Measurements from ENCODE around the gene ST6GALNAC2. TPM values are rescaled to one million over a fixed set of nuclear protein-coding genes. Genes with fewer than 3 reads are reported as not detected.

ST6GALNAC2 gene
- total RNA-seq, 1 experiment from 2014 or later: 11.6 TPM

DNA sequence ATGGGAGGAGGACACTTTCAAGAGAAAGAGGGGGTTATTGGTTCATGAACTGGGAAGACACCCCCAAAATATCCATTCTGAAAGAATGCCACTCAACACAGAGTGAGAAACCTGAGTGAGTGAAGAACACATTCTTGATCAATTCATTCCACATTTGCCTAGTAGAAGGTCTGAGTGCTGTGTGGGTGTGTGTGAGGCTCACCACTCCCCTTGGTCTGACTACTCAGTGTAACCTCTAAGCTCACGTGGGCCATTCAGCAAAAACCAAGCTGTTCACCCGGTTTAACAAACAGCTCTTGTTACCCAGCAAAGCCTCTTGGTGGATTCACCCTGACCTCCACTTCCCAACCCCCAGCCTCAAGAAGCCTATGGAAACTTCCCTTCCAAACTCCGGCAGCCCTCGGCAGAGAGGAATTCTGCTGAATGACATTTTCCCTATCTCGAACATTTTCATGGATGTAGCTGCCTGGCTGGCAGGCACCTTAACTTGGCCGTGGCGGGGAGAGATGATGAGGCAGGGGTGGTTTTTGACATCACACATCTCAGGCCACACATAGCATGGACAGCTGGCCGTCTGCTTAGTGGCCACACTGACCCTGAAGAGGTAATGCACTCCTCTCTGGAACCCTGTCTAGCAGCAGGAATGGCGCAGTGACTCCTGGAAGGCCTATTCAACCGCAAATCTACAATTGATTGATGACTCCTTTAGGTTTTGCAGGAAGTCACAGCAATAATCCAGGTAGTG lies 46.3 kb upstream of the ST6GALNAC2 start:
- Mint-ChIP-seq H3K9me3 (ENCODE audit: low read depth, unreplicated experiment) (no peaks in the 10 kb centered on the region), H3K4me1 (ENCODE audit: low read depth, unreplicated experiment) (peaks cover 30% of the 10 kb centered on the region), H3K27ac (ENCODE audit: unreplicated experiment) (peak overlapping the region; percentile 66), H3K27me3 (ENCODE audit: unreplicated experiment) (no peaks in the 10 kb centered on the region), H3K36me3 (ENCODE audit: insufficient read depth, unreplicated experiment) (peaks cover 25% of the 10 kb centered on the region), H3K4me3 (ENCODE audit: low read depth, unreplicated experiment) (no peak overlapping the region)
- CTCF ChIA-PET: interaction anchor here (0.6 to 1.0 kb wide), 7 partner anchors 8 to 572 kb away, joined by 3 to 7 read pairs (median 3); a partner anchor contains a TSS
- peak; percentile 53 for DNase-seq
- BruUV-seq (replicated peaks): no TSS peak
- TF ChIP-seq, protein P1, sequence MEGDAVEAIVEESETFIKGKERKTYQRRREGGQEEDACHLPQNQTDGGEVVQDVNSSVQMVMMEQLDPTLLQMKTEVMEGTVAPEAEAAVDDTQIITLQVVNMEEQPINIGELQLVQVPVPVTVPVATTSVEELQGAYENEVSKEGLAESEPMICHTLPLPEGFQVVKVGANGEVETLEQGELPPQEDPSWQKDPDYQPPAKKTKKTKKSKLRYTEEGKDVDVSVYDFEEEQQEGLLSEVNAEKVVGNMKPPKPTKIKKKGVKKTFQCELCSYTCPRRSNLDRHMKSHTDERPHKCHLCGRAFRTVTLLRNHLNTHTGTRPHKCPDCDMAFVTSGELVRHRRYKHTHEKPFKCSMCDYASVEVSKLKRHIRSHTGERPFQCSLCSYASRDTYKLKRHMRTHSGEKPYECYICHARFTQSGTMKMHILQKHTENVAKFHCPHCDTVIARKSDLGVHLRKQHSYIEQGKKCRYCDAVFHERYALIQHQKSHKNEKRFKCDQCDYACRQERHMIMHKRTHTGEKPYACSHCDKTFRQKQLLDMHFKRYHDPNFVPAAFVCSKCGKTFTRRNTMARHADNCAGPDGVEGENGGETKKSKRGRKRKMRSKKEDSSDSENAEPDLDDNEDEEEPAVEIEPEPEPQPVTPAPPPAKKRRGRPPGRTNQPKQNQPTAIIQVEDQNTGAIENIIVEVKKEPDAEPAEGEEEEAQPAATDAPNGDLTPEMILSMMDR (IDR thresholded peaks at IDR 0.05; ENCODE audit: unreplicated experiment): no peak
- intact Hi-C loops (cut with micrococcal nuclease; ENCODE audit: unreplicated experiment): no loop called here

DNA sequence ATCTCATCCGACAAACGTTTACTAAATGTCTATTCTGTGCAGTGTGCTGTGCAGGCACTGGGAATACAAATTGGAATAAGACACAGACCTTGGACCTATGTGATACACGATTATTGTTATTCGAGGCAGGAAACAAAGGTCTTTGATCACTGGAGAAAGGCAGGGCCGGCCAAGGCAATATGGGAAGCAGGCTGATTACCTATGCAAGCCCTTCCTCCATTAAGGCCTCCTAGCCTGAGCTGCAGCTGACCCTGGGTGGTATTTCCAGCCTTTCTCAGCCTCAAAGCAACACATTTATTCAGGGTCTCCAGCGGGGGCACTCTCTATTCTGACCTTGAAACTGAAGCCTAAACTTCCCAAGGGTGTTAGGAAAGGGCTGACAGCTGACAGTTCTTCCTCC lies 44.5 kb upstream of the ST6GALNAC2 start:
- H3K36me3 Mint-ChIP-seq (ENCODE audit: insufficient read depth, unreplicated experiment): peaks cover 24% of the 10 kb centered on the region
- intact Hi-C loops (cut with micrococcal nuclease; ENCODE audit: unreplicated experiment): no loop called here
- TF ChIP-seq, protein P1 (IDR thresholded peaks at IDR 0.05; ENCODE audit: unreplicated experiment): no peak
- no peaks in the 10 kb centered on the region for H3K9me3 Mint-ChIP-seq (ENCODE audit: low read depth, unreplicated experiment)
- peaks cover 30% of the 10 kb centered on the region for H3K4me1 Mint-ChIP-seq (ENCODE audit: low read depth, unreplicated experiment)
- CTCF ChIA-PET: no interaction called here
- no TSS peak for BruUV-seq (replicated peaks)
- no peak overlapping the region for H3K27ac Mint-ChIP-seq (ENCODE audit: unreplicated experiment)
- DNase-seq: no peak
- H3K27me3 Mint-ChIP-seq (ENCODE audit: unreplicated experiment): no peaks in the 10 kb centered on the region
- H3K4me3 Mint-ChIP-seq (ENCODE audit: low read depth, unreplicated experiment): no peak overlapping the region

DNA sequence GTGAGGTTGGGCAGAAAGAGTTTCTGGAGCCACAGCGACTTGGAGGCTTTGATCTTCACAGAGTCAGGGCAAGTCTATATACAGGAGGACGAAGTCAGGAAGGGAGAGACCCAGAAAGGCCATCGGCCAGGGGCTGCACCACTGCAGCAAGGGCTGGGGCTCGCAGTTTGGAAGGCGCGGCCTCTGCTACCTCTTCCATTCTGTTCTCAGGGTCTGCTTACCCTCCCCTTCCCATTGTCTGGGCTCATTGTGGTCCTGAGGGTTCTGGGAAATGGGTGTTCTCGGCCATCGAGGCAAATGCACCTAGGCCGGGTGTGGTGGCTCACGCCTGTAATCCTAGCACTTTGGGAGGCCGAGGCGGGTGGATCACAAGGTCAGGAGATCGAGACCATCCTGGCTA lies 41.9 kb upstream of the ST6GALNAC2 start:
- Mint-ChIP-seq H3K9me3 (ENCODE audit: low read depth, unreplicated experiment) (no peaks in the 10 kb centered on the region), H3K36me3 (ENCODE audit: insufficient read depth, unreplicated experiment) (peaks cover 27% of the 10 kb centered on the region), H3K27ac (ENCODE audit: unreplicated experiment) (no peak overlapping the region), H3K4me3 (ENCODE audit: low read depth, unreplicated experiment) (no peak overlapping the region), H3K27me3 (ENCODE audit: unreplicated experiment) (no peaks in the 10 kb centered on the region), H3K4me1 (ENCODE audit: low read depth, unreplicated experiment) (peaks cover 28% of the 10 kb centered on the region)
- TF ChIP-seq, protein P1 (IDR thresholded peaks at IDR 0.05; ENCODE audit: unreplicated experiment): no peak
- CTCF ChIA-PET: no interaction called here
- no peak for DNase-seq
- intact Hi-C loops (cut with micrococcal nuclease; ENCODE audit: unreplicated experiment): no loop called here
- no TSS peak for BruUV-seq (replicated peaks)

DNA sequence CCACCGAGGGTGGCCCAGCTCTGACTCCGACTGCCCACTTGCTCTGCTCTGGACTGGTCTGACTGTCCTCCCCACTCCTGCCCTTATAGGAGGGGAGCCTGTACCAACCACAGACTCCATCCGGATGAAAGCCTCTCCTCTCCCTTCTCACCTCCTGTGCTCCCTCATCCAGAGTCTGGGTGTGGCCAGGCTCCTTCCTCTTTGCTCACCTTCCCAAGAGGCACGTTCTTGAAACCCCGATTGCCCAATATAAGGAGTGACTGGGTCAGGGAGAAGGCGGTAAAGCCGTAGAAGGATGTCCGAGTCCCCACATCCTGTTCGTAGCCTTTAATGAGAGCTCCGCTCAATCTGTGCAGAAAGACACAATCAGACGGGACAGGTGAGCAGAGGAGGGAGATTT lies 40.8 kb upstream of the ST6GALNAC2 start:
- H3K9me3 Mint-ChIP-seq (ENCODE audit: low read depth, unreplicated experiment): no peaks in the 10 kb centered on the region
- no peak overlapping the region for H3K4me3 Mint-ChIP-seq (ENCODE audit: low read depth, unreplicated experiment)
- DNase-seq: no peak
- peaks cover 18% of the 10 kb centered on the region for H3K4me1 Mint-ChIP-seq (ENCODE audit: low read depth, unreplicated experiment)
- no TSS peak for BruUV-seq (replicated peaks)
- CTCF ChIA-PET: no interaction called here
- no peak overlapping the region for H3K27ac Mint-ChIP-seq (ENCODE audit: unreplicated experiment)
- TF ChIP-seq, protein P1 (IDR thresholded peaks at IDR 0.05; ENCODE audit: unreplicated experiment): no peak
- H3K27me3 Mint-ChIP-seq (ENCODE audit: unreplicated experiment): no peaks in the 10 kb centered on the region
- peaks cover 21% of the 10 kb centered on the region for H3K36me3 Mint-ChIP-seq (ENCODE audit: insufficient read depth, unreplicated experiment)
- intact Hi-C loops (cut with micrococcal nuclease; ENCODE audit: unreplicated experiment): no loop called here
